NB4 (cell line): ENCODE data around the gene TRPT1.

Experiments
- MAX ChIP-seq: IDR thresholded peaks from 2 replicates; pipeline ENCODE4 v1.6.1; 2011; ENCODE audit warnings: low read depth, low read length
- POLR2A ChIP-seq: IDR thresholded peaks from 2 replicates; pipeline ENCODE4 v1.6.1; 2011; ENCODE audit warnings: mild to moderate bottlenecking; ENCODE audit not compliant: insufficient read length; ENCODE audit errors: extremely low read depth
- TF ChIP-seq, protein P1 (sequence below): IDR thresholded peaks from one replicate; pipeline ENCODE4 v1.5.1; 2012; ENCODE audit warnings: low read depth, low read length

GRCh38 chr11:64196626-64197025 lies 29.4 kb downstream of the TRPT1 start:
- TF ChIP-seq POLR2A, result no peak
- TF ChIP-seq, protein P1, sequence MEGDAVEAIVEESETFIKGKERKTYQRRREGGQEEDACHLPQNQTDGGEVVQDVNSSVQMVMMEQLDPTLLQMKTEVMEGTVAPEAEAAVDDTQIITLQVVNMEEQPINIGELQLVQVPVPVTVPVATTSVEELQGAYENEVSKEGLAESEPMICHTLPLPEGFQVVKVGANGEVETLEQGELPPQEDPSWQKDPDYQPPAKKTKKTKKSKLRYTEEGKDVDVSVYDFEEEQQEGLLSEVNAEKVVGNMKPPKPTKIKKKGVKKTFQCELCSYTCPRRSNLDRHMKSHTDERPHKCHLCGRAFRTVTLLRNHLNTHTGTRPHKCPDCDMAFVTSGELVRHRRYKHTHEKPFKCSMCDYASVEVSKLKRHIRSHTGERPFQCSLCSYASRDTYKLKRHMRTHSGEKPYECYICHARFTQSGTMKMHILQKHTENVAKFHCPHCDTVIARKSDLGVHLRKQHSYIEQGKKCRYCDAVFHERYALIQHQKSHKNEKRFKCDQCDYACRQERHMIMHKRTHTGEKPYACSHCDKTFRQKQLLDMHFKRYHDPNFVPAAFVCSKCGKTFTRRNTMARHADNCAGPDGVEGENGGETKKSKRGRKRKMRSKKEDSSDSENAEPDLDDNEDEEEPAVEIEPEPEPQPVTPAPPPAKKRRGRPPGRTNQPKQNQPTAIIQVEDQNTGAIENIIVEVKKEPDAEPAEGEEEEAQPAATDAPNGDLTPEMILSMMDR, result no peak
- TF ChIP-seq MAX, result no peak
